PC-9 (cell line): ENCODE measurements around the gene ARHGEF40.

Experiments
- CTCF ChIP-seq: fragments of 200-600 bp; sonication (generic); conservative IDR thresholded peaks from 2 replicates; pipeline ENCODE4 v1.6.1; 2017; ENCODE audit warnings: mixed run types, antibody characterized with exemption, mild to moderate bottlenecking, moderate library complexity
- EZH2 ChIP-seq: fragments of 200-600 bp; sonication (generic); IDR thresholded peaks from 2 replicates; pipeline ENCODE4 v1.8.0; 2017; ENCODE audit warnings: antibody characterized with exemption, low read depth

DNA sequence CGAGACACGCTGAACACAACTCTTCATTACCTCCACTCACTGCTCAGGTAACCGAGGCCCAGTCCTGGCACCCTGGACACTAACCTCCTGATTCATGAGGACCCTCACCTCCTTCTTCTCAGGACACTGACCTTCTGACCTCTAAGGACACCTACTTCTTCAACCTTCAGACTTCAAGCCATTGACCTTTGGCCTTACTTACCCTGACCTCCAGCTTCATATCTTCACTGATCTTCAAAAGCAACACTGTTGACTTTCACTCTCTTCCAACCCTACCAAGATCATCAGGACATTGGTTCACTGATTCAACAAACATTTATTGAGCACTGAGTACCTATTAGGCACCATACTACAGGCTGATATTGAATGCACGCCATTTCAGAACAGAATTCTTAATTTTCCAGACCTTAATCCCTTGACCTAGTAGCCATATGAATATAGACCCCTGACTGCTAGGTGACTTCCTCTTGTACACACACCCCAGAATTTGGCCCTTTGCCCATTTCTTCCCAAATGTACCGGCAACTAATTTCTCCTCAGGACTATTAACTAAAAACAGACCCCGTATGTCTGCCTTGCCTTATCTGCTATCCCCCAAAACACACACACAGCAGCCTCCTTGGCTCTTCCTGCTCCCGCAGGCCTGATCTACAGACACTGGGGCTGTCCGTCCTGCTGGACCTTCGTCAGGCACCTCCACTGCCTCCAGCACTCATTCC, 5.8 kb downstream of the ARHGEF40 start:
- TF ChIP-seq CTCF (no peak), EZH2 (no peak)
